ENCODE data around the gene CST7.
"Not testable (repeated sequence)": the region's sequence is repeated elsewhere in the genome, so short reads cannot be mapped to it uniquely, and the experiment has no call there.

CST7 gene

GRCh38 chr20:24986436-24987015 is 37.5 kb downstream of the CST7 start:
- no peak for DNase-seq (ENCODE audit: low read depth)

- DNase-seq (ENCODE audit: low read depth), result no peak
These were observed 38.2 kb downstream of the CST7 start for GRCh38 chr20:24987244-24987643.

- DNase-seq (ENCODE audit: low read depth), result no peak
These were observed 39.1 kb downstream of the CST7 start for GRCh38 chr20:24987873-24988835.

- no peak for DNase-seq (ENCODE audit: low read depth)
These were observed 40.1 kb downstream of the CST7 start for GRCh38 chr20:24989162-24989561.

- no peak for DNase-seq (ENCODE audit: low read depth)
These were observed 41.8 kb downstream of the CST7 start for GRCh38 chr20:24990810-24991252.

GRCh38 chr20:24991897-24992486 is 42.9 kb downstream of the CST7 start:
- no peak for DNase-seq (ENCODE audit: low read depth)

- DNase-seq (ENCODE audit: low read depth), result peak; percentile 96
These were observed 43.6 kb downstream of the CST7 start, which contains the start of gene APMAP for GRCh38 chr20:24992487-24993205. Gene APMAP (minus strand): TSS chr20:24992751. CDS start chr20:24992688, 63 bp downstream.

- DNase-seq (ENCODE audit: low read depth), result no peak
These were observed 44.5 kb downstream of the CST7 start for GRCh38 chr20:24993337-24994185.

- DNase-seq (ENCODE audit: low read depth), result no peak
These were observed 45.1 kb downstream of the CST7 start for GRCh38 chr20:24994186-24994465.

- DNase-seq (ENCODE audit: low read depth), result peak; percentile 70
These were observed 45.6 kb downstream of the CST7 start for GRCh38 chr20:24994470-24995368.

GRCh38 chr20:24995741-24996448 is 46.8 kb downstream of the CST7 start:
- no peak for DNase-seq (ENCODE audit: low read depth)

- no peak for DNase-seq (ENCODE audit: low read depth)
These were observed 47.6 kb downstream of the CST7 start for GRCh38 chr20:24996449-24997377.

GRCh38 chr20:24998121-24998520 is 49.1 kb downstream of the CST7 start:
- no peak for DNase-seq (ENCODE audit: low read depth)

GRCh38 chr20:24998631-24999445 is 49.8 kb downstream of the CST7 start:
- no peak for DNase-seq (ENCODE audit: low read depth)

- no peak for DNase-seq (ENCODE audit: low read depth)
These were observed 50.5 kb downstream of the CST7 start for GRCh38 chr20:24999568-24999967.

- no peak for DNase-seq (ENCODE audit: low read depth)
These were observed 51.3 kb downstream of the CST7 start for GRCh38 chr20:25000268-25000801.

- DNase-seq (ENCODE audit: low read depth), result not testable (repeated sequence)
These were observed 52.3 kb downstream of the CST7 start for GRCh38 chr20:25001323-25001722.

All from activated T-helper 9 cell treated with anti-CD3 and anti-CD28 coated beads, Interleukin-2, amount 50 U/mL, for 16 hours (primary cell).